ENCODE data around the gene EYS. TPM values are rescaled to one million over a fixed set of nuclear protein-coding genes. Genes with fewer than 3 reads are reported as not detected.
"Not testable (repeated sequence)": the region's sequence is repeated elsewhere in the genome, so short reads cannot be mapped to it uniquely, and the experiment has no call there.

EYS gene
- total RNA-seq, 1 experiment from 2014 or later = 1.5 TPM

DNA sequence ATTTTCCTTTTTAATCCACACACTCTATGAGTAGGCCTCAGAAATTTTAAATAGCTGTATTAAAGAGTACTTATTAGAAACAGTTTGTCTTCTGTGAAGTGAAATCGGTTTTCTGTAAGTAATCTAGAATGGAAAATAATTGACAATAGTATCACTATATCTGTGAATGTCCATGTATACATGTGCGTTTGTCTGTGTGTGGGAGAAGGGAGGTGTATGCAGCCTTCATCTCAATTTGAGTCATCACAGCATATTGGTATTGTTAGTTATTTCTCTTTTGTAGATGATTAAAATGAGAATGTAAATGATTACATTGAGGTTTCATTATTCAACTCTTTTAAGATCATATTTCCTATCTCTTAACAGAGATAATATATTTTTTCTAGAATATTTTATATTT, 206.0 kb downstream of the EYS start:
- no peaks in the 10 kb centered on the region for H3K27me3 Mint-ChIP-seq (ENCODE audit: insufficient read depth, unreplicated experiment)
- no peak for DNase-seq (ENCODE audit: unreplicated experiment)
- TF ChIP-seq, protein P1, sequence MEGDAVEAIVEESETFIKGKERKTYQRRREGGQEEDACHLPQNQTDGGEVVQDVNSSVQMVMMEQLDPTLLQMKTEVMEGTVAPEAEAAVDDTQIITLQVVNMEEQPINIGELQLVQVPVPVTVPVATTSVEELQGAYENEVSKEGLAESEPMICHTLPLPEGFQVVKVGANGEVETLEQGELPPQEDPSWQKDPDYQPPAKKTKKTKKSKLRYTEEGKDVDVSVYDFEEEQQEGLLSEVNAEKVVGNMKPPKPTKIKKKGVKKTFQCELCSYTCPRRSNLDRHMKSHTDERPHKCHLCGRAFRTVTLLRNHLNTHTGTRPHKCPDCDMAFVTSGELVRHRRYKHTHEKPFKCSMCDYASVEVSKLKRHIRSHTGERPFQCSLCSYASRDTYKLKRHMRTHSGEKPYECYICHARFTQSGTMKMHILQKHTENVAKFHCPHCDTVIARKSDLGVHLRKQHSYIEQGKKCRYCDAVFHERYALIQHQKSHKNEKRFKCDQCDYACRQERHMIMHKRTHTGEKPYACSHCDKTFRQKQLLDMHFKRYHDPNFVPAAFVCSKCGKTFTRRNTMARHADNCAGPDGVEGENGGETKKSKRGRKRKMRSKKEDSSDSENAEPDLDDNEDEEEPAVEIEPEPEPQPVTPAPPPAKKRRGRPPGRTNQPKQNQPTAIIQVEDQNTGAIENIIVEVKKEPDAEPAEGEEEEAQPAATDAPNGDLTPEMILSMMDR (IDR thresholded peaks at IDR 0.05; ENCODE audit: unreplicated experiment) = no peak
- peaks cover 8% of the 10 kb centered on the region for H3K4me1 Mint-ChIP-seq (ENCODE audit: insufficient read depth, unreplicated experiment)
- H3K9me3 Mint-ChIP-seq (ENCODE audit: unreplicated experiment) = no peaks in the 10 kb centered on the region
- intact Hi-C loops (cut with micrococcal nuclease) = no loop called here
- no peak overlapping the region for H3K4me3 Mint-ChIP-seq (ENCODE audit: unreplicated experiment)
- peaks cover 6% of the 10 kb centered on the region for H3K36me3 Mint-ChIP-seq (ENCODE audit: insufficient read depth, unreplicated experiment)
- BruUV-seq (replicated peaks) = no TSS peak
- H3K27ac Mint-ChIP-seq (ENCODE audit: low read depth, unreplicated experiment) = no peak overlapping the region
- ChIA-PET CTCF (interaction anchor here (1.0 kb wide), 1 partner anchor 10 kb away, joined by 4 read pairs; no protein-coding TSS in a partner anchor), POLR2A (no interaction called here)

GRCh38 chr6:65483652-65484051, 223.4 kb downstream of the EYS start:
- H3K9me3 Mint-ChIP-seq (ENCODE audit: unreplicated experiment); H3K4me1 Mint-ChIP-seq (ENCODE audit: insufficient read depth, unreplicated experiment); H3K36me3 Mint-ChIP-seq (ENCODE audit: insufficient read depth, unreplicated experiment); H3K27me3 Mint-ChIP-seq (ENCODE audit: insufficient read depth, unreplicated experiment); CTCF ChIA-PET; DNase-seq (ENCODE audit: unreplicated experiment); H3K27ac Mint-ChIP-seq (ENCODE audit: low read depth, unreplicated experiment); H3K4me3 Mint-ChIP-seq (ENCODE audit: unreplicated experiment); POLR2A ChIA-PET; BruUV-seq (replicated peaks); intact Hi-C loops (cut with micrococcal nuclease): not testable (repeated sequence)

DNA sequence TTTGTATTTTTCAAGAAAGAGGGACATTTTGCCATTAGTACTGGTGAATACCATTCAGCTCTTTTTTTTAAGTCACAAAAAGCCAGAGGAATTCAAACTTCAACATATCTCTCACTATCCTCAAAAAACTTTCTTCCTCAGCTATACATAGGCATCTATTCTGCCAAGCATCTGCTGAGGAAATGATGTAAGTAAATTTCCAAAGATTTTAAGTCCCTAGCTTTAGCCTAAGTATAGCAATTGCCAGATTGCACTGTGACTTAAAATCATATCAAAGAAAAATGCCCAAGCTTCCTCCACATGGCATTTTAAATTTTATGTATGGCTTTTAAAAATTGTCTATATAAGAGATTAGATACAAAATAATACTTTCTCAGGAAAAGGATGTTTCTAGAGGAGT, 237.4 kb downstream of the EYS start:
- POLR2A ChIA-PET = interaction anchor here (0.8 kb wide), 1 partner anchor 21 kb away, joined by 3 read pairs; no protein-coding TSS in a partner anchor
- TF ChIP-seq, protein P1 (IDR thresholded peaks at IDR 0.05; ENCODE audit: unreplicated experiment) = no peak
- CTCF ChIA-PET = interaction anchor here (0.7 kb wide), 1 partner anchor 316 kb away, joined by 3 read pairs; no protein-coding TSS in a partner anchor
- H3K27me3 Mint-ChIP-seq (ENCODE audit: insufficient read depth, unreplicated experiment) = no peaks in the 10 kb centered on the region
- intact Hi-C loops (cut with micrococcal nuclease) = no loop called here
- no peak overlapping the region for H3K4me3 Mint-ChIP-seq (ENCODE audit: unreplicated experiment)
- BruUV-seq (replicated peaks) = no TSS peak
- no peaks in the 10 kb centered on the region for H3K9me3 Mint-ChIP-seq (ENCODE audit: unreplicated experiment)
- H3K4me1 Mint-ChIP-seq (ENCODE audit: insufficient read depth, unreplicated experiment) = peaks cover 2% of the 10 kb centered on the region
- DNase-seq (ENCODE audit: unreplicated experiment) = no peak
- H3K27ac Mint-ChIP-seq (ENCODE audit: low read depth, unreplicated experiment) = no peak overlapping the region
- H3K36me3 Mint-ChIP-seq (ENCODE audit: insufficient read depth, unreplicated experiment) = no peaks in the 10 kb centered on the region

GRCh38 chr6:65468307-65468706, 238.7 kb downstream of the EYS start:
- DNase-seq (ENCODE audit: unreplicated experiment) = no peak
- Mint-ChIP-seq H3K9me3 (ENCODE audit: unreplicated experiment) (no peaks in the 10 kb centered on the region), H3K36me3 (ENCODE audit: insufficient read depth, unreplicated experiment) (no peaks in the 10 kb centered on the region), H3K27ac (ENCODE audit: low read depth, unreplicated experiment) (no peak overlapping the region), H3K4me1 (ENCODE audit: insufficient read depth, unreplicated experiment) (no peaks in the 10 kb centered on the region), H3K4me3 (ENCODE audit: unreplicated experiment) (no peak overlapping the region), H3K27me3 (ENCODE audit: insufficient read depth, unreplicated experiment) (no peaks in the 10 kb centered on the region)
- CTCF ChIA-PET = interaction anchor here (0.7 kb wide), 1 partner anchor 1015 kb away, joined by 3 read pairs; no protein-coding TSS in a partner anchor
- no TSS peak for BruUV-seq (replicated peaks)
- intact Hi-C loops (cut with micrococcal nuclease) = no loop called here
- POLR2A ChIA-PET = no interaction called here
- TF ChIP-seq, protein P1 (IDR thresholded peaks at IDR 0.05; ENCODE audit: unreplicated experiment) = no peak

- POLR2A ChIA-PET = no interaction called here
These were observed 245.9 kb downstream of the EYS start for GRCh38 chr6:65461121-65461520.

More at GRCh38 chr6:65461121-65461520, 245.9 kb downstream of the EYS start:
- Mint-ChIP-seq H3K9me3 (ENCODE audit: unreplicated experiment) (peaks cover under 1% of the 10 kb centered on the region), H3K4me1 (ENCODE audit: insufficient read depth, unreplicated experiment) (no peaks in the 10 kb centered on the region), H3K4me3 (ENCODE audit: unreplicated experiment) (no peak overlapping the region), H3K27ac (ENCODE audit: low read depth, unreplicated experiment) (no peak overlapping the region), H3K36me3 (ENCODE audit: insufficient read depth, unreplicated experiment) (no peaks in the 10 kb centered on the region), H3K27me3 (ENCODE audit: insufficient read depth, unreplicated experiment) (no peaks in the 10 kb centered on the region)
- no peak for DNase-seq (ENCODE audit: unreplicated experiment)
- CTCF ChIA-PET = interaction anchor here (0.9 kb wide), 1 partner anchor 1188 kb away, joined by 3 read pairs; no protein-coding TSS in a partner anchor
- TF ChIP-seq, protein P1 (IDR thresholded peaks at IDR 0.05; ENCODE audit: unreplicated experiment) = no peak
- intact Hi-C loops (cut with micrococcal nuclease) = no loop called here
- BruUV-seq (replicated peaks) = no TSS peak

All from MCF 10A (cell line).